OCI-LY1 (cell line): ENCODE data around the gene SERPINB12.

Experiments used
- EZH2 ChIP-seq: fragments of 200-600 bp; sonication (generic), shearing (Covaris generic); IDR thresholded peaks from 2 replicates; pipeline ENCODE4 v1.8.0; 2017; ENCODE audit warnings: borderline replicate concordance, mixed run types, mild to moderate bottlenecking, antibody characterized with exemption, low read length, moderate library complexity, mixed read lengths
- TF ChIP-seq, protein P1 (sequence below): fragments of 200-600 bp; sonication (generic), shearing (Covaris generic); IDR thresholded peaks from 2 replicates; pipeline ENCODE4 v1.5.1; 2017; ENCODE audit warnings: mild to moderate bottlenecking, antibody characterized with exemption, low read length, moderate library complexity, mixed read lengths

DNA sequence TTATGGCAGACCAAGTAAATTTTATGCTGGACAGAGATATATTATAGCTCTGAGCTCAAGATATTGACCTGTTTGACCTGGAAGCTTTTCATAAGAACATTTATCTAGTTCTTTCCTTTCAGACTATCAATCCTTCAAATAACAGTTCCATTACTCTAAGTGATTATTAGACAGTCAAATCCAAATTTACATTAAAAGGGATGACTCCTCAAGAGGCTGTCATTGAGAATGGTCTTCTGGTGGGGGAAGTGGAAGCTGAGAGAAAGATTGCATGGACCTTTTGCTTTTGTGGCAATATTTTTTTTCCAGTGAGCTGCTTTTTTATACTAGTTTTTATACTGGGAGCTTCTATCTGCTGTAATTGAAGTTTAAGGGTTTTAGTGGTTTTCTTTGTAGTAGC is 14.9 kb upstream of the SERPINB12 start:
- TF ChIP-seq, protein P1, sequence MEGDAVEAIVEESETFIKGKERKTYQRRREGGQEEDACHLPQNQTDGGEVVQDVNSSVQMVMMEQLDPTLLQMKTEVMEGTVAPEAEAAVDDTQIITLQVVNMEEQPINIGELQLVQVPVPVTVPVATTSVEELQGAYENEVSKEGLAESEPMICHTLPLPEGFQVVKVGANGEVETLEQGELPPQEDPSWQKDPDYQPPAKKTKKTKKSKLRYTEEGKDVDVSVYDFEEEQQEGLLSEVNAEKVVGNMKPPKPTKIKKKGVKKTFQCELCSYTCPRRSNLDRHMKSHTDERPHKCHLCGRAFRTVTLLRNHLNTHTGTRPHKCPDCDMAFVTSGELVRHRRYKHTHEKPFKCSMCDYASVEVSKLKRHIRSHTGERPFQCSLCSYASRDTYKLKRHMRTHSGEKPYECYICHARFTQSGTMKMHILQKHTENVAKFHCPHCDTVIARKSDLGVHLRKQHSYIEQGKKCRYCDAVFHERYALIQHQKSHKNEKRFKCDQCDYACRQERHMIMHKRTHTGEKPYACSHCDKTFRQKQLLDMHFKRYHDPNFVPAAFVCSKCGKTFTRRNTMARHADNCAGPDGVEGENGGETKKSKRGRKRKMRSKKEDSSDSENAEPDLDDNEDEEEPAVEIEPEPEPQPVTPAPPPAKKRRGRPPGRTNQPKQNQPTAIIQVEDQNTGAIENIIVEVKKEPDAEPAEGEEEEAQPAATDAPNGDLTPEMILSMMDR, result no peak
- TF ChIP-seq EZH2, result no peak
